ENCODE measurements around the gene SCGB1A1.

SCGB1A1 gene

DNA sequence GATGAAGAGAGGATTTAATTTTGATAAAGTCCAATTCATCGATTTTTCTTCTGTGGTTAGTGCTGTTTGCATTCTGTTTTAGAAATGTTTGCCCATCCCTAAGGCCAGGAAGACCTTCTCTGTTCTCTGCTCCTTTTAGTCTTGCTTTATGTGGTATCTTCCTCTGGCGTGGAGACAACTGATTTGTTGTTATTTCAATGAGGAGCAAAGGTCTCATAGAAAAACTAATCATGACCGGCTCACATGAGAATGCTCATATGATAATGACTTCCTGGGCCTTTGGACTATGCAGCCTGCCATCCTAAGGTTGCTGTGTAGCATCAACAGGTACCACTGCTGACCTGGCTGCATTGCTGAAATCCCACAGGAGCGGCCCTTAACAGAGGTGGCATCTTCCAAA, 19.8 kb downstream of the SCGB1A1 start:
- Histone ChIP-seq H3K36me3 (no peaks in the 10 kb centered on the region), H3K27me3 (peaks cover 13% of the 10 kb centered on the region), H3K4me1 (ENCODE audit: control insufficient read depth in 1 of 2, insufficient read depth in 1 of 2, low read depth in 1 of 2, low read length in 1 of 2) (peaks cover 0 to 3% of the 10 kb centered on the region in 2 experiments), H3K27ac (no peak overlapping the region), H3K4me3 (ENCODE audit: low read depth in 1 of 2, low read length in 1 of 2) (no peak overlapping the region), H3K9me3 (no peaks in the 10 kb centered on the region)
- TF ChIP-seq, protein P1, sequence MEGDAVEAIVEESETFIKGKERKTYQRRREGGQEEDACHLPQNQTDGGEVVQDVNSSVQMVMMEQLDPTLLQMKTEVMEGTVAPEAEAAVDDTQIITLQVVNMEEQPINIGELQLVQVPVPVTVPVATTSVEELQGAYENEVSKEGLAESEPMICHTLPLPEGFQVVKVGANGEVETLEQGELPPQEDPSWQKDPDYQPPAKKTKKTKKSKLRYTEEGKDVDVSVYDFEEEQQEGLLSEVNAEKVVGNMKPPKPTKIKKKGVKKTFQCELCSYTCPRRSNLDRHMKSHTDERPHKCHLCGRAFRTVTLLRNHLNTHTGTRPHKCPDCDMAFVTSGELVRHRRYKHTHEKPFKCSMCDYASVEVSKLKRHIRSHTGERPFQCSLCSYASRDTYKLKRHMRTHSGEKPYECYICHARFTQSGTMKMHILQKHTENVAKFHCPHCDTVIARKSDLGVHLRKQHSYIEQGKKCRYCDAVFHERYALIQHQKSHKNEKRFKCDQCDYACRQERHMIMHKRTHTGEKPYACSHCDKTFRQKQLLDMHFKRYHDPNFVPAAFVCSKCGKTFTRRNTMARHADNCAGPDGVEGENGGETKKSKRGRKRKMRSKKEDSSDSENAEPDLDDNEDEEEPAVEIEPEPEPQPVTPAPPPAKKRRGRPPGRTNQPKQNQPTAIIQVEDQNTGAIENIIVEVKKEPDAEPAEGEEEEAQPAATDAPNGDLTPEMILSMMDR (IDR thresholded peaks at IDR 0.05): no peak

DNA sequence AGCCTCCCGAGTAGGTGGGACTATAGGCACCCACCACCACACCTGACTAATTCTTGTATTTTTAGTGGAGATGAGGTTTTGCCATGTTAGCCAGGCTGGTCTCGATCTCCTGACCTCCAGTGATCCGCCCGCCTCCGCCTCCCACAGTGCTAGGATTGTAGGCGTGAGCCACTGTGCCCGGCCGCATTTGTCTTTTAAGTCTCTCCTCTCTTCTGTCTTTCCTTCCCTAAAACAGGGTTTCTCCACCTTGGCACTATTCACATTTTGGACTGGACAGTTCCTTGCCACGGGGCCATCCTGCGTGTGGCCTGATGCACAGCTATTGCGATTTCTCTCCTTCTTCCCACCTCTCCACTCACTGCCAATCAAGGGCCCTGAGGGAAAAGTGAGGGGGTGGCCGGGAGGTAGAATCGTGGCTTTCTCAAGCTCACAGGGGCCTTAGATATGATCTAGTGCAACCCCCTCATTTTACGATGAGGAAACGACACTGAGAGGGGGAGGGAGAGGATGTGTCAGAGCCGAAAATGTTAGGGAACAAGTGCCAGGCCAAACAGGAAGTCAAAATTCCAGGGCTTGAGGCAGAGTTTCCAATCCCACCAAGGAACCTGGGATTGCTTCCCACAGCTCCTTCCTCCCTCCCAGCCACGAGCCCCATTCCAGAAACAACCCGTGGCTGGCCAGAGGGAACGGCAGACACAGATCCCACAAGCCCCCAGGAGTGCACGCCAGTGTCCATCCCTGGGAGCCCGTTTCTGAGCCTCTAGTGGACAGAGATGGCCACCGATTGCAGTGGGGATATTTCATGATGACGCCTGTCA, 21.2 kb downstream of the SCGB1A1 start:
- Histone ChIP-seq H3K27ac (no peak overlapping the region), H3K27me3 (peaks cover 21% of the 10 kb centered on the region), H3K4me1 (ENCODE audit: control insufficient read depth in 1 of 2, insufficient read depth in 1 of 2, low read depth in 1 of 2, low read length in 1 of 2) (peaks cover 4 to 7% of the 10 kb centered on the region in 2 experiments), H3K9me3 (no peaks in the 10 kb centered on the region), H3K4me3 (ENCODE audit: low read depth in 1 of 2, low read length in 1 of 2) (no peak overlapping the region), H3K36me3 (no peaks in the 10 kb centered on the region)
- TF ChIP-seq, protein P1 (IDR thresholded peaks at IDR 0.05): no peak

DNA sequence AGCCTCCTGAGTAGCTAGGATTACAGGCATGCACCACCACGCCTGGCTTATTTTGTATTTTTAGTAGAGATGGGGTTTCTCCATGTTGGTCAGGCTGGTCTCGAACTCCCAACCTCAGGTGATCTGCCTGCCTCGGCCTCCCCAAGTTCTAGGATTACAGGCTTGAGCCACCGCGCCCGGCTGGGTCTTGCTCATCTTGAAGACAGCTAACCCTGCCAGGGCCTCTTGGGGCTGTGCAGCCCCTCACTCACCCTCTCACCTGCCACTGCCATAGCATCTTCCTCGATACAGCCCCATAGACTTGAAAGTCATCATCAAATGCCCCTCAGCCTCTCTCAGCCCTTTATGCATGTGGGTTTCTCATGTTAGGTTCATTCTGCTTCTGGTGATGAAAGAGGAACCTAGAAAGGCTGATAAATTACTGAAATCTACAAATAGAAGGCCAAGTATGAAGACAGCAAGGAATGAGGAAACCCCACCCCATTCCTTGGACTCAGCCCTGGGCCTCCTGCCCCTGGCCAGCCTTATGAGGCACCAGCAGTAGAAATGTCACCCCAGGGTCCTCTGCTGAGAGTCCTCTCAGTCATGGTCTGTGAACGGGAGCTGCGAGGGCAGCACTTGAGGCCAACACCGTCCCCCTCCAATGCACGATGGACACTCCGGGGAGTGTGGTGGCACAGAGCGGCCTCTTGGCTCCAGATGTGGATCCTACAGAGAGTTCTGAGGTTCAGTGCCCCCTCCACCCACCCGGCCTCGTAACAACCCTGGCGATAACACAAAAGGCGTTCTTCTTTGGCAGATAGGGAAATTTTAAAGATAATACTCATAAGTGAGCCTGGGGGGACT, 24.8 kb downstream of the SCGB1A1 start:
- TF ChIP-seq, protein P1 (IDR thresholded peaks at IDR 0.05): no peak
- Histone ChIP-seq H3K4me3 (ENCODE audit: low read depth in 1 of 2, low read length in 1 of 2) (no peak overlapping the region), H3K27me3 (peaks cover 51% of the 10 kb centered on the region), H3K9me3 (no peaks in the 10 kb centered on the region), H3K27ac (no peak overlapping the region), H3K36me3 (no peaks in the 10 kb centered on the region), H3K4me1 (ENCODE audit: control insufficient read depth in 1 of 2, insufficient read depth in 1 of 2, low read depth in 1 of 2, low read length in 1 of 2) (peaks cover 4 to 7% of the 10 kb centered on the region in 2 experiments)

DNA sequence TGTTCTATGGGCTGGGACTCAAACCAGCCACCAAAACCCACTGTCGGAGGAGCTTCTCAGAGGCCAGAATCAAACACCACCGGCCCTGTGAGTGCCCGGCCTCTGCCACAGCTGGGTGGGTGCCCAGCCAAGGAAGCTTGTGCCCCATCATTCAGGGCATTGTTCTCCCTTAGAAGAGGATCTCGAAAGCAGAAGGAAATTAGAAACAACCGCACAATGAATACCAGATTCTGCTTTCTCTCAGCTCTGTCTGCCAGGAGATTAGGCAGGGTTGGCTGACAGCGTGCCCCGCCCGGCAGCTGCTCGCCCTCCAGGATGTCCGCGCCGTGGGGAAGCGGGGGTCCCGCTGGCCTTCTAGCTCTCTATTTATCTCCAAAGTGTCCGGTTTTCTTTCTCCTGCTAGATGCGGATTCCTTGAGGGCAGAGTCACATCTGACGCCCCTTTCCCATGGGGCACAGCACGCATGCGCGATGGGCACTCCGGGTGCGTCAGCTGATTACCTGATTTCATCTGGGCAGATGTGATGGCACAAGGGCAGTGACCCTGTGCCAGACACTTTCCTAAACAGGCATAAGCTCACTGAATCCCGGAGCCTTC, 25.5 kb downstream of the SCGB1A1 start:
- no peak overlapping the region for H3K4me3 ChIP-seq (ENCODE audit: low read depth in 1 of 2, low read length in 1 of 2)
- TF ChIP-seq, protein P1 (IDR thresholded peaks at IDR 0.05): no peak
- H3K4me1 ChIP-seq (ENCODE audit: control insufficient read depth in 1 of 2, insufficient read depth in 1 of 2, low read depth in 1 of 2, low read length in 1 of 2): peaks cover 4 to 7% of the 10 kb centered on the region in 2 experiments
- H3K36me3 ChIP-seq: no peaks in the 10 kb centered on the region
- H3K9me3 ChIP-seq: no peaks in the 10 kb centered on the region
- peaks cover 51% of the 10 kb centered on the region for H3K27me3 ChIP-seq
- no peak overlapping the region for H3K27ac ChIP-seq

DNA sequence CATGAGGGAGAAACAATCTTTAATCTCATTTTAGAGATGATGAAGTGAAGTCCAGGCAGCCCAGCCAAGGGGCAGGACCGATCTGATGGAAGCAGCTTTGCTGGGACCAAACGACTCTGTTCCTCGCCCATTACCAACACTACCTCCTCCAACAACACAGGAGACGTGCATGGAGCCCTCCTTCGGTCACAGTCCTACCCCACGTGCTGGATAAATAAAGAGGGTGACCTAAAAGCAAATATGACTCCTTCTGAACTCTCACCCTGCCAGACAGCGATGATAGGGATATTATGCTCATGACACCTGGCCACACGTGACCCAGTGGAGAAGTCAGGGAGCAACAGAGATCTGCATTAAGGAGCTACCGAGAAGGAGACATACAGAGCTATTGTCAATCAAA, 26.0 kb downstream of the SCGB1A1 start:
- no peak overlapping the region for H3K27ac ChIP-seq
- H3K4me3 ChIP-seq (ENCODE audit: low read depth in 1 of 2, low read length in 1 of 2): no peak overlapping the region
- peaks cover 51% of the 10 kb centered on the region for H3K27me3 ChIP-seq
- H3K36me3 ChIP-seq: no peaks in the 10 kb centered on the region
- peaks cover 4 to 7% of the 10 kb centered on the region in 2 experiments for H3K4me1 ChIP-seq (ENCODE audit: control insufficient read depth in 1 of 2, insufficient read depth in 1 of 2, low read depth in 1 of 2, low read length in 1 of 2)
- H3K9me3 ChIP-seq: no peaks in the 10 kb centered on the region
- TF ChIP-seq, protein P1 (IDR thresholded peaks at IDR 0.05): no peak

Measured in neutrophil (primary cell).